Coronary artery (tissue), 2 donors: ENCODE measurements around the gene UNCX.

Experiments used
- DNase-seq: peaks from one replicate; pipeline ENCODE4 v3.0.0-alpha.2; 2017; ENCODE audit warnings: low spot score
- H3K27ac ChIP-seq, 2 donors: fragments of 200-600 bp; sonication (generic); one replicate each; pipeline ENCODE4 v1.5.1; 2016 to 2019
- H3K4me3 ChIP-seq: fragments of 200-600 bp; sonication (generic); 2 replicates; pipeline ENCODE4 v1.5.1; 2016; ENCODE audit warnings: mild to moderate bottlenecking, moderate library complexity
- CTCF ChIP-seq: fragments of 200-600 bp; sonication (generic); IDR thresholded peaks from one replicate; pipeline ENCODE4 v1.5.1; 2019; ENCODE audit warnings: antibody characterized with exemption

UNCX gene

GRCh38 chr7:1264345-1265280, 31.9 kb downstream of the UNCX start:
- DNase-seq = no peak
- H3K27ac ChIP-seq = no peak overlapping the region
- no peak for TF ChIP-seq CTCF
- H3K4me3 ChIP-seq = no peak overlapping the region

GRCh38 chr7:1267016-1267900, 34.6 kb downstream of the UNCX start:
- no peak for TF ChIP-seq CTCF
- Histone ChIP-seq H3K27ac (no peak overlapping the region), H3K4me3 (no peak overlapping the region)
- no peak for DNase-seq

- TF ChIP-seq CTCF = no peak
- DNase-seq = no peak
- Histone ChIP-seq H3K27ac (no peak overlapping the region), H3K4me3 (no peak overlapping the region)
Observed at GRCh38 chr7:1268076-1268815, 35.6 kb downstream of the UNCX start.

GRCh38 chr7:1268866-1269265, 36.2 kb downstream of the UNCX start:
- DNase-seq = no peak
- H3K4me3 ChIP-seq = no peak overlapping the region
- H3K27ac ChIP-seq = no peak overlapping the region
- TF ChIP-seq CTCF = no peak

- TF ChIP-seq CTCF = no peak
- DNase-seq = no peak
Observed at GRCh38 chr7:1269336-1269890, 36.7 kb downstream of the UNCX start.

GRCh38 chr7:1270181-1270580, 37.5 kb downstream of the UNCX start:
- Histone ChIP-seq H3K4me3 (no peak overlapping the region), H3K27ac (no peak overlapping the region)
- no peak for TF ChIP-seq CTCF
- DNase-seq = no peak

More at GRCh38 chr7:1269336-1269890, 36.7 kb downstream of the UNCX start:
- H3K27ac ChIP-seq = no peak overlapping the region
- no peak overlapping the region for H3K4me3 ChIP-seq
